Retinal pigment epithelial cell (primary cell): ENCODE data around the gene MUC4.
"Not testable (repeated sequence)": the region's sequence is repeated elsewhere in the genome, so short reads cannot be mapped to it uniquely, and the experiment has no call there.

Experiments
- DNase-seq: peaks from one replicate; pipeline ENCODE4 v3.0.0-alpha.2; 2010; ENCODE audit warnings: low read depth
- H3K4me3 ChIP-seq: 2 replicates; pipeline ENCODE4 v1.5.1; 2011; ENCODE audit warnings: mild to moderate bottlenecking, low read length, control low read depth, moderate library complexity
- TF ChIP-seq, protein P1 (sequence below): conservative IDR thresholded peaks from 2 replicates; pipeline ENCODE4 v1.5.1; 2011; ENCODE audit warnings: low read depth, low read length, control low read depth, inconsistent platforms

Gene MUC4

GRCh38 chr3:195790901-195791300 lies 20.8 kb downstream of the MUC4 start:
- TF ChIP-seq, protein P1, sequence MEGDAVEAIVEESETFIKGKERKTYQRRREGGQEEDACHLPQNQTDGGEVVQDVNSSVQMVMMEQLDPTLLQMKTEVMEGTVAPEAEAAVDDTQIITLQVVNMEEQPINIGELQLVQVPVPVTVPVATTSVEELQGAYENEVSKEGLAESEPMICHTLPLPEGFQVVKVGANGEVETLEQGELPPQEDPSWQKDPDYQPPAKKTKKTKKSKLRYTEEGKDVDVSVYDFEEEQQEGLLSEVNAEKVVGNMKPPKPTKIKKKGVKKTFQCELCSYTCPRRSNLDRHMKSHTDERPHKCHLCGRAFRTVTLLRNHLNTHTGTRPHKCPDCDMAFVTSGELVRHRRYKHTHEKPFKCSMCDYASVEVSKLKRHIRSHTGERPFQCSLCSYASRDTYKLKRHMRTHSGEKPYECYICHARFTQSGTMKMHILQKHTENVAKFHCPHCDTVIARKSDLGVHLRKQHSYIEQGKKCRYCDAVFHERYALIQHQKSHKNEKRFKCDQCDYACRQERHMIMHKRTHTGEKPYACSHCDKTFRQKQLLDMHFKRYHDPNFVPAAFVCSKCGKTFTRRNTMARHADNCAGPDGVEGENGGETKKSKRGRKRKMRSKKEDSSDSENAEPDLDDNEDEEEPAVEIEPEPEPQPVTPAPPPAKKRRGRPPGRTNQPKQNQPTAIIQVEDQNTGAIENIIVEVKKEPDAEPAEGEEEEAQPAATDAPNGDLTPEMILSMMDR = no peak
- H3K4me3 ChIP-seq = no peak overlapping the region
- DNase-seq = no peak

GRCh38 chr3:195788711-195789581 lies 22.8 kb downstream of the MUC4 start:
- H3K4me3 ChIP-seq = no peak overlapping the region
- TF ChIP-seq, protein P1 = no peak
- DNase-seq = no peak

DNA sequence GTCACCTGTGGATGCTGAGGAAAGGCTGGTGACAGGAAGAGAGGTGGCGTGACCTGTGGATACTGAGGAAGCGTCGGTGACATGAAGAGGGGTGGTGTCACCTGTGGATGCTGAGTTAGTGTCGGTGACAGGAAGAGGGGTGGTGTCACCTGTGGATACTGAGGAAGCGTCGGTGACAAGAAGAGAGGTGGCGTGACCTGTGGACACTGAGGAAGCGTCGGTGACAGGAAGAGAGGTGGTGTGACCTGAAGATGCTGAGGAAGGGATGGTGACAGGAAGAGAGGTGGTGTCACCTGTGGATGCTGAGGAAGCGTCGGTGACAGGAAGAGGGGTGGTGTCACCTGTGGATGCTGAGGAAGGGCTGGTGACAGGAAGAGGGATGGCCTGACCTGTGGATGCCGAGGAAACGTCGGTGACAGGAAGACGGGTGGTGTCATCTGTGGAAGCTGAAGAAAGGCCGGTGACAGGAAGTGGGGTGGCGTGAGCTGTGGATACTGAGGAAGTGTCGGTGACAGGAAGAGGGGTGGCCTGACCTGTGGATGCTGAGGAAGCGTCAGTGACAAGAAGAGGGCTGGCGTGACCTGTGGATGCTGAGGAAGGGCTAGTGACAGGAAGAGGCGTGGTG lies 25.8 kb downstream of the MUC4 start:
- H3K4me3 ChIP-seq, DNase-seq: not testable (repeated sequence)

GRCh38 chr3:195784031-195784430 lies 27.7 kb downstream of the MUC4 start:
- not testable (repeated sequence) for DNase-seq, H3K4me3 ChIP-seq

- not testable (repeated sequence) for H3K4me3 ChIP-seq, DNase-seq
Observed at GRCh38 chr3:195781236-195781635, 30.5 kb downstream of the MUC4 start.

- DNase-seq = no peak
Observed at GRCh38 chr3:195777975-195778374, 33.8 kb downstream of the MUC4 start.

DNA sequence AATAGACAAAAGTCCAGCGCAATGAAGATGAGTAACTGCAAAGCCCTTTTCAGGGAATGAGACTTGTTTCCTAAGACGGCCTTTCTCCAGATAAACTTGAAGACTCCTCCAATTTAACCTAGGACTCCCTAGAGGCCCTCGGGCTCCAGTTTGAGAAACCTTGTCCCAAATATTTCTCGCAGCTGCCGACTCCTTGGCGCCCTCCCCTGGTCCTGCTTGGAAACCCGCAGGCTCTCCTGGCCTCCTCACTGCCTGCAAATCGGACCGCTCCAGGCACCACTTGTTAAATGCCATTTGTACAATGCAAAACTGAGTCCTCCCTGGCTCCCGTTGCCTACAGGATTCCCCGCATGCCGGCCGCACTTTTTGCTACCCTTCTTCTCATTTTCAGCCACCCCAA lies 36.8 kb downstream of the MUC4 start:
- no peak overlapping the region for H3K4me3 ChIP-seq
- no peak for DNase-seq
- TF ChIP-seq, protein P1 = peak; percentile 49

More at GRCh38 chr3:195777975-195778374, 33.8 kb downstream of the MUC4 start:
- TF ChIP-seq, protein P1 = no peak
- H3K4me3 ChIP-seq = no peak overlapping the region

- TF ChIP-seq, protein P1 = no peak
- DNase-seq = no peak
- no peak overlapping the region for H3K4me3 ChIP-seq
Observed at GRCh38 chr3:195773956-195774537, 37.7 kb downstream of the MUC4 start.
